Uterus (tissue), 4 donors: ENCODE data around the gene SPP2. TPM values are rescaled to one million over a fixed set of nuclear protein-coding genes. Genes with fewer than 3 reads are reported as not detected.

Experiments
- DNase-seq, 2 donors: peaks; one replicate each; pipeline ENCODE4 v3.0.0-alpha.2; 2019 to 2020
- H3K27ac ChIP-seq, 2 donors: fragments of 200-600 bp; sonication (generic); 1 replicate in 1 of 2; 2 replicates in 1 of 2; pipeline ENCODE4 v1.5.1; 2016 to 2018
- H3K27me3 ChIP-seq, 2 donors: fragments of 200-600 bp; sonication (generic); one replicate each; pipeline ENCODE4 v1.5.1; 2018 to 2019; ENCODE audit warnings: control low read depth in 1 of 2
- H3K36me3 ChIP-seq, 2 donors: fragments of 200-600 bp; sonication (generic); one replicate each; pipeline ENCODE4 v1.5.1; 2019; ENCODE audit warnings: control low read depth in 1 of 2
- H3K4me1 ChIP-seq, 2 donors: fragments of 200-600 bp; sonication (generic); one replicate each; pipeline ENCODE4 v1.5.1; 2018 to 2019; ENCODE audit warnings: control low read depth in 1 of 2
- H3K4me3 ChIP-seq, 2 donors: fragments of 200-600 bp; sonication (generic); 1 replicate in 1 of 2; 2 replicates in 1 of 2; pipeline ENCODE4 v1.5.1; 2018 to 2019; ENCODE audit warnings: mild to moderate bottlenecking in 1 of 2
- H3K9me3 ChIP-seq, 2 donors: fragments of 200-600 bp; sonication (generic); one replicate each; pipeline ENCODE4 v1.5.1; 2019; ENCODE audit warnings: control low read depth in 1 of 2
- POLR2A ChIP-seq, 2 donors: fragments of 450-650 bp; IDR thresholded peaks; one replicate each; pipeline ENCODE4 v1.6.1; 2016; ENCODE audit warnings: antibody characterized with exemption in 2 of 2, mild to moderate bottlenecking in 1 of 2, moderate library complexity in 1 of 2
- intact Hi-C: fragments of 100-400 bp; cut with DNase I; formaldehyde crosslinking; loops from one replicate; pipeline ENCODE4 v1.15.1; 2023; ENCODE audit warnings: low total_unique reads
- total RNA-seq, 4 donors: library from RNA; depleted of rRNA in 3 of 4; stranded (reverse); fragments of >200 nt in 3 of 4; gene quantifications; one replicate each; pipeline versions ENCODE4 v1.1.0 to v1.2.4, GENCODE V29; 2014 to 2023
- TF ChIP-seq, protein P1 (sequence below), 4 experiments: fragments of 200-600 bp in 2 of 4; fragments of 450-650 bp in 2 of 4; sonication (generic) in 2 of 4; IDR thresholded peaks; one replicate each; pipeline ENCODE4 v1.5.1; 2016 to 2019; ENCODE audit warnings: antibody characterized with exemption in 4 of 4, mild to moderate bottlenecking in 2 of 4, moderate library complexity in 1 of 4
- donor health status: DM: yes; HTN: yes; CAD: no.

SPP2 gene
- total RNA-seq, 4 donors from 2014 or later, result 1.3 TPM; not detected in 3

DNA sequence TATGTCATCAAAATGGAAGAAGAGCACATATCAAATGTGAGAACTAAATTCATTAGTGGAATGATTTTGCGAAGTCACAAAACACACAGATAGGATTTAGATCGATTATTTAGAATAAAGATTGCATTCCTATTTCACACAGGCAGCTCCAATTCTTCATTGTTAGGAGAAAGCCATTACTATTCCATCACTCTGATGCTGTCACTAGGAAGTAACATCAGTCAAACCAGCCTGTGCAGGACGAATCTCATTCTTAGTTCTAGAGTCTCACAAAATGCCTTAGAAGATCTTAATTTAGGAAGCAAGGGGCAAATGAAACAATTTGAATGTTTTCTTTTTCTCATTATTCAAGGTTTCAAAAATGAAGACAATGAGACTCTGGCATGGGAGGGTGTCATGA lies 44.0 kb upstream of the SPP2 start:
- no peak for DNase-seq
- H3K36me3 ChIP-seq, result no peaks in the 10 kb centered on the region
- no peaks in the 10 kb centered on the region for H3K4me1 ChIP-seq
- H3K27ac ChIP-seq, result no peak overlapping the region
- no peaks in the 10 kb centered on the region for H3K9me3 ChIP-seq
- no peak overlapping the region for H3K4me3 ChIP-seq
- H3K27me3 ChIP-seq, result no peaks in the 10 kb centered on the region
- intact Hi-C loops, result no loop called here
- TF ChIP-seq POLR2A (IDR thresholded peaks at IDR 0.05), result no peak
- TF ChIP-seq, protein P1, sequence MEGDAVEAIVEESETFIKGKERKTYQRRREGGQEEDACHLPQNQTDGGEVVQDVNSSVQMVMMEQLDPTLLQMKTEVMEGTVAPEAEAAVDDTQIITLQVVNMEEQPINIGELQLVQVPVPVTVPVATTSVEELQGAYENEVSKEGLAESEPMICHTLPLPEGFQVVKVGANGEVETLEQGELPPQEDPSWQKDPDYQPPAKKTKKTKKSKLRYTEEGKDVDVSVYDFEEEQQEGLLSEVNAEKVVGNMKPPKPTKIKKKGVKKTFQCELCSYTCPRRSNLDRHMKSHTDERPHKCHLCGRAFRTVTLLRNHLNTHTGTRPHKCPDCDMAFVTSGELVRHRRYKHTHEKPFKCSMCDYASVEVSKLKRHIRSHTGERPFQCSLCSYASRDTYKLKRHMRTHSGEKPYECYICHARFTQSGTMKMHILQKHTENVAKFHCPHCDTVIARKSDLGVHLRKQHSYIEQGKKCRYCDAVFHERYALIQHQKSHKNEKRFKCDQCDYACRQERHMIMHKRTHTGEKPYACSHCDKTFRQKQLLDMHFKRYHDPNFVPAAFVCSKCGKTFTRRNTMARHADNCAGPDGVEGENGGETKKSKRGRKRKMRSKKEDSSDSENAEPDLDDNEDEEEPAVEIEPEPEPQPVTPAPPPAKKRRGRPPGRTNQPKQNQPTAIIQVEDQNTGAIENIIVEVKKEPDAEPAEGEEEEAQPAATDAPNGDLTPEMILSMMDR (IDR thresholded peaks at IDR 0.05), result no peak

DNA sequence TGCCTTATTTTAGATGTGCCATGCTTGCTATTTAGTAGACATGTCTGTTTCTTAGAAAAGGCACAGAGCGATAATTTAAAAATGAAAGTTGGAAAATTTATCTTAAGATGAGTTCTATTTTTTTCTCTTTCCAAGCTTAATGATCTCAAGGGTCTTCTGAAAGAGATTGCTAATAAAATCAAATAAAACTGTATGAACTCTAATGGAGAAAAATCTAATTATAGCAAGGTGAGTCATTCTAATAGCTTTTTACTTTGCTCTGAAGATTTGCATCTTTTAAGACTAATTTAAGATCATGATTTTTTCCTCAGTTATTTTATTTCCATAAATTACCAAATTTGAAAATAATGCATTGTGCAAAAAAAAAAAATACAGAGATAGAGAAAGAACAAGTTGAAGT lies 36.1 kb upstream of the SPP2 start:
- Histone ChIP-seq H3K9me3 (no peaks in the 10 kb centered on the region), H3K27ac (no peak overlapping the region), H3K4me3 (no peak overlapping the region), H3K27me3 (no peaks in the 10 kb centered on the region), H3K4me1 (no peaks in the 10 kb centered on the region), H3K36me3 (no peaks in the 10 kb centered on the region)
- intact Hi-C loops, result no loop called here
- DNase-seq, result no peak
- TF ChIP-seq POLR2A (IDR thresholded peaks at IDR 0.05), result no peak
- TF ChIP-seq, protein P1 (IDR thresholded peaks at IDR 0.05), result no peak

DNA sequence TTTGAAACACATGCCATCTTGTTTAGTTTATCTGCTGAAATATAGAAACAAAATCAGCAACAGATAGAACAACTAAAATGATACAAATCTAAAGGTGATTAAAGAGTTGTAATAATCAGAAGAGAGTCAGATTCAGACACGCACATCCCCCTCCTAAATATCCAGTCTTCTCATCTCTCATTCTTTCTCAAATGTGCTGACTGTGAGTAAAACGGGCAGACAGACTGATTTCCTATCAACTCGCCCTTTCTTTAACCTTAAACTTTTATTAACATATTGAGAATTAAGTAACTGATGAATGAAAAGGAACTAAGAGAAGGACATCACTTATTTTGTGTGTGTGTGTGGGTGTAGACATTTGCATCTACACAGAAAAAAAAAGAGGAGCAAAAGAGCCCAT lies 34.6 kb upstream of the SPP2 start:
- intact Hi-C loops, result no loop called here
- no peak for DNase-seq
- Histone ChIP-seq H3K27ac (no peak overlapping the region), H3K4me1 (no peaks in the 10 kb centered on the region), H3K36me3 (no peaks in the 10 kb centered on the region), H3K27me3 (no peaks in the 10 kb centered on the region), H3K9me3 (no peaks in the 10 kb centered on the region), H3K4me3 (no peak overlapping the region)
- TF ChIP-seq POLR2A (IDR thresholded peaks at IDR 0.05), result no peak
- TF ChIP-seq, protein P1 (IDR thresholded peaks at IDR 0.05), result no peak

DNA sequence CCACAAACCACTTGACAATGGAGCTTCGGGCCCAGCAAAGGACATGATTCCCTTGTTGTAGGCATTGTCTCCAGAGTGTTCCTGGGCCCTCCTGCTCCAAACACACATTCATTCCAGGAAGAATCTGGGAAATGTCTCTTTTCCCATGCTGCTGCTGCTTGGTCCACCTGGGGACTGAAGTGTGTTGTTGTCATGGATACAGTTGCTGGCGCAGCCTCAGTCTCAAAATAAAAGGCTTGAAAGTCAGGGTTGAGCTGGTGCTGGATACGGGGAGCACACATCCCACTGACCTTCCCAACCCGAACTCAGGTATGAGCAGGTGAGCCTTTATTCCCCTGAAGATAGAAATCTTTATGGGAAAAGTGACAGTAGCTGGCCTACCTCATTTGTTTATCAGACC lies 30.6 kb upstream of the SPP2 start:
- Histone ChIP-seq H3K27me3 (no peaks in the 10 kb centered on the region), H3K4me1 (no peaks in the 10 kb centered on the region), H3K36me3 (no peaks in the 10 kb centered on the region), H3K9me3 (no peaks in the 10 kb centered on the region), H3K27ac (no peak overlapping the region), H3K4me3 (no peak overlapping the region)
- DNase-seq, result no peak
- TF ChIP-seq POLR2A (IDR thresholded peaks at IDR 0.05), result no peak
- TF ChIP-seq, protein P1 (IDR thresholded peaks at IDR 0.05), result no peak
- intact Hi-C loops, result no loop called here

DNA sequence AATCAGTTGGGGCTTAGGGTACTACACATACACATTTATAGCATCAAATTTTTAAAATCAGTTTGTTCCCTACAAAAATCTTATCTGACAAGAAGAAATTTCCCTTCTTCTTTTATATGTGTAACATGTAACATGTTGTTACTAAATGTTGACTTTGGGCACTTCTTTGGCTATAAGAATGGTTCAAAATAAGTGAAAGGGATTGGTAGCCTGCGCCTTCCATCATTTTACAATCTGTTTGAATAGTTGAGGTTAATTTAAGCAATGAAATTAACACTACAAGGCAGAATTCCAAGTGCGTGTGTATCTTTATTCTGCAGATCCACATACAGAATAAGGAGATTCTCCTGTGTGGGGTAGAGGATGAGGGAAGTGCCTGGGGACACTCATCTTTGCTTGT lies 30.2 kb upstream of the SPP2 start:
- intact Hi-C loops, result no loop called here
- no peak for DNase-seq
- no peak overlapping the region for H3K4me3 ChIP-seq
- H3K27me3 ChIP-seq, result no peaks in the 10 kb centered on the region
- TF ChIP-seq, protein P1 (IDR thresholded peaks at IDR 0.05), result no peak
- TF ChIP-seq POLR2A (IDR thresholded peaks at IDR 0.05), result no peak
- H3K4me1 ChIP-seq, result no peaks in the 10 kb centered on the region
- H3K9me3 ChIP-seq, result no peaks in the 10 kb centered on the region
- no peaks in the 10 kb centered on the region for H3K36me3 ChIP-seq
- H3K27ac ChIP-seq, result no peak overlapping the region
